Measurements from ENCODE around the gene SAMD14.

- TF ChIP-seq CTCF (IDR thresholded peaks at IDR 0.05): no peak
- no peak for TF ChIP-seq POLR2A (IDR thresholded peaks at IDR 0.05)
Measured at GRCh38 chr17:50144355-50144754, 14.4 kb upstream of the SAMD14 start.
